Keratinocyte (primary cell): ENCODE data around the gene APH1B. TPM values are rescaled to one million over a fixed set of nuclear protein-coding genes. Genes with fewer than 3 reads are reported as not detected.
A peak's percentile ranks its signal among the peaks of the same experiment; 100 is the strongest.

Experiments
- DNase-seq: peaks from one replicate; pipeline ENCODE4 v3.0.0-alpha.2; 2011; ENCODE audit warnings: low read depth, missing footprints, low spot score
- FAIRE-seq: peaks from 2 replicates; lab custom pipeline; 2011; peaks lifted over from hg19 to GRCh38; lab: Jason Lieb, UNC
- H2AFZ ChIP-seq: 2 replicates; pipeline ENCODE4 v1.6.0; 2012; ENCODE audit warnings: low read length, control low read depth, inconsistent platforms; ENCODE audit not compliant: control insufficient read depth
- H3K27ac ChIP-seq: 2 replicates; pipeline ENCODE4 v1.5.1; 2011; ENCODE audit warnings: low read length; ENCODE audit not compliant: control insufficient read depth, insufficient read depth
- H3K27me3 ChIP-seq: 3 replicates; pipeline ENCODE4 v1.6.0; 2011; ENCODE audit warnings: low read length; ENCODE audit not compliant: control insufficient read depth, insufficient read depth; ENCODE audit errors: extremely low read depth
- H3K36me3 ChIP-seq, 2 experiments: 2 replicates in 1 of 2; 3 replicates in 1 of 2; pipeline ENCODE4 v1.5.1; 2011; ENCODE audit warnings: low read length in 2 of 2, mild to moderate bottlenecking in 1 of 2; ENCODE audit not compliant: control insufficient read depth in 2 of 2, insufficient read depth in 2 of 2; ENCODE audit errors: extremely low read depth in 1 of 2
- H3K4me1 ChIP-seq: 3 replicates; pipeline ENCODE4 v1.5.1; 2011; ENCODE audit warnings: low read length; ENCODE audit not compliant: control insufficient read depth, insufficient read depth; ENCODE audit errors: extremely low read depth
- H3K4me2 ChIP-seq: 3 replicates; pipeline ENCODE4 v1.6.0; 2011; ENCODE audit warnings: low read depth, low read length; ENCODE audit not compliant: control insufficient read depth, insufficient read depth; ENCODE audit errors: extremely low read depth
- H3K4me3 ChIP-seq, 3 experiments: fragments of 200-600 bp in 1 of 3; sonication (generic) in 1 of 3; 2 replicates in 2 of 3; 3 replicates in 1 of 3; pipeline ENCODE4 v1.5.1; 2011 to 2016; ENCODE audit warnings: low read length in 3 of 3, mild to moderate bottlenecking in 3 of 3, control low read depth in 2 of 3, inconsistent platforms in 1 of 3, low read depth in 1 of 3, mixed read lengths in 1 of 3, mixed run types in 1 of 3, moderate library complexity in 1 of 3; ENCODE audit not compliant: control insufficient read depth in 2 of 3, insufficient read depth in 2 of 3; ENCODE audit errors: extremely low read depth in 1 of 3
- H3K79me2 ChIP-seq: 2 replicates; pipeline ENCODE4 v1.6.0; 2012; ENCODE audit warnings: low read length; ENCODE audit not compliant: control insufficient read depth, insufficient read depth
- H3K9ac ChIP-seq: 3 replicates; pipeline ENCODE4 v1.6.0; 2011; ENCODE audit warnings: low read length; ENCODE audit not compliant: control insufficient read depth, insufficient read depth; ENCODE audit errors: extremely low read depth
- H3K9me1 ChIP-seq: 3 replicates; pipeline ENCODE4 v1.6.0; 2011; ENCODE audit warnings: low read length; ENCODE audit not compliant: control insufficient read depth, insufficient read depth; ENCODE audit errors: extremely low read depth
- H3K9me3 ChIP-seq: 2 replicates; pipeline ENCODE4 v1.5.1; 2012; ENCODE audit warnings: low read depth, low read length; ENCODE audit not compliant: control insufficient read depth
- H4K20me1 ChIP-seq: 3 replicates; pipeline ENCODE4 v1.6.0; 2011; ENCODE audit warnings: low read length; ENCODE audit not compliant: control insufficient read depth, insufficient read depth; ENCODE audit errors: extremely low read depth
- CTCF ChIP-seq, 3 experiments: IDR thresholded peaks in 1 of 3; conservative IDR thresholded peaks in 1 of 3; optimal IDR thresholded peaks in 1 of 3; 2 replicates in 2 of 3; 3 replicates in 1 of 3; pipeline versions ENCODE3 to v1.5.1; 2011; ENCODE audit warnings: low read length in 3 of 3, mild to moderate bottlenecking in 3 of 3, moderate library complexity in 2 of 3, control low read depth in 1 of 3, inconsistent platforms in 1 of 3; ENCODE audit not compliant: insufficient read depth in 2 of 3; ENCODE audit errors: extremely low read depth in 1 of 3
- EZH2 ChIP-seq: IDR thresholded peaks from one replicate; pipeline ENCODE4 v1.6.1; 2012; ENCODE audit warnings: inconsistent platforms, mild to moderate bottlenecking, low read length, moderate library complexity
- dilution Hi-C: fragments of 300-500 bp; cut with MboI; formaldehyde crosslinking; loops from one replicate; pipeline ENCODE4 v1.7.0; 2020; ENCODE audit warnings: low sequenced_read_pairs; ENCODE audit not compliant: extremely low pct_ligation_motif_present
- polyA plus RNA-seq, 5 experiments: library from polyadenylated mRNA; depleted of rRNA in 3 of 5; stranded (reverse) in 3 of 5; stranded (forward) in 1 of 5; unstranded in 1 of 5; fragments of >200 nt; gene quantifications; 1 replicate in 1 of 5; 2 replicates in 3 of 5; 3 replicates in 1 of 5; pipeline versions ENCODE4 v1.2.1 to v1.2.3, GENCODE V29; 2011 to 2012; ENCODE audit warnings: missing spikeins in 2 of 5, low read depth in 1 of 5, low replicate concordance in 1 of 5

The APH1B gene
- polyA plus RNA-seq, 1 donor (not counting 4 experiments of a cell fraction or from before 2014, with no cell fraction given) = 7.0 TPM

- Histone ChIP-seq H3K27me3 (no peaks in the 10 kb centered on the region), H3K4me3 (no peak overlapping the region), H3K9me3 (no peaks in the 10 kb centered on the region), H3K9me1 (no peaks in the 10 kb centered on the region), H3K36me3 (no peaks in the 10 kb centered on the region), H3K9ac (no peak overlapping the region), H4K20me1 (no peaks in the 10 kb centered on the region), H3K4me2 (no peak overlapping the region), H3K79me2 (no peaks in the 10 kb centered on the region), H3K4me1 (peaks cover 4% of the 10 kb centered on the region), H2AFZ (peak overlapping the region; percentile 8), H3K27ac (no peak overlapping the region)
- dilution Hi-C loops = no loop called here
- no peak for TF ChIP-seq EZH2
- no peak for TF ChIP-seq CTCF (optimal IDR thresholded peaks at IDR 0.05 in 1 of 3, IDR thresholded peaks at IDR 0.05 in 1 of 3, conservative IDR thresholded peaks at IDR 0.05 in 1 of 3; ENCODE audit: extremely low read depth in 1 of 3, insufficient read depth in 2 of 3, low read length in 3 of 3)
- FAIRE-seq (peak; percentile 41), DNase-seq (no peak)
Measured at GRCh38 chr15:63308491-63308890, 31.1 kb downstream of the APH1B start.

- no peak for DNase-seq
Measured at GRCh38 chr15:63308947-63309346, 31.5 kb downstream of the APH1B start.

More at GRCh38 chr15:63308947-63309346, 31.5 kb downstream of the APH1B start:
- Histone ChIP-seq H2AFZ (peak overlapping the region; percentile 35), H3K9me3 (no peaks in the 10 kb centered on the region), H4K20me1 (no peaks in the 10 kb centered on the region), H3K79me2 (no peaks in the 10 kb centered on the region), H3K4me1 (peaks cover 4% of the 10 kb centered on the region), H3K27me3 (no peaks in the 10 kb centered on the region), H3K36me3 (no peaks in the 10 kb centered on the region), H3K9me1 (no peaks in the 10 kb centered on the region), H3K9ac (no peak overlapping the region), H3K4me3 (no peak overlapping the region), H3K27ac (no peak overlapping the region), H3K4me2 (no peak overlapping the region)
- dilution Hi-C loops = no loop called here
- no peak for FAIRE-seq
- TF ChIP-seq EZH2 (no peak), CTCF (optimal IDR thresholded peaks at IDR 0.05 in 1 of 3, IDR thresholded peaks at IDR 0.05 in 1 of 3, conservative IDR thresholded peaks at IDR 0.05 in 1 of 3; ENCODE audit: extremely low read depth in 1 of 3, insufficient read depth in 2 of 3, low read length in 3 of 3) (no peak)
